GM19025 (cell line): ENCODE results near the gene CHRD.

Experiments
- ATAC-seq: cut with Tn5 transposase; IDR thresholded peaks from one replicate; pipeline ENCODE4 v1.9.1; 2021; ENCODE audit warnings: mild to moderate bottlenecking, low read depth, moderate library complexity; ENCODE audit not compliant: unreplicated experiment

CHRD gene

DNA sequence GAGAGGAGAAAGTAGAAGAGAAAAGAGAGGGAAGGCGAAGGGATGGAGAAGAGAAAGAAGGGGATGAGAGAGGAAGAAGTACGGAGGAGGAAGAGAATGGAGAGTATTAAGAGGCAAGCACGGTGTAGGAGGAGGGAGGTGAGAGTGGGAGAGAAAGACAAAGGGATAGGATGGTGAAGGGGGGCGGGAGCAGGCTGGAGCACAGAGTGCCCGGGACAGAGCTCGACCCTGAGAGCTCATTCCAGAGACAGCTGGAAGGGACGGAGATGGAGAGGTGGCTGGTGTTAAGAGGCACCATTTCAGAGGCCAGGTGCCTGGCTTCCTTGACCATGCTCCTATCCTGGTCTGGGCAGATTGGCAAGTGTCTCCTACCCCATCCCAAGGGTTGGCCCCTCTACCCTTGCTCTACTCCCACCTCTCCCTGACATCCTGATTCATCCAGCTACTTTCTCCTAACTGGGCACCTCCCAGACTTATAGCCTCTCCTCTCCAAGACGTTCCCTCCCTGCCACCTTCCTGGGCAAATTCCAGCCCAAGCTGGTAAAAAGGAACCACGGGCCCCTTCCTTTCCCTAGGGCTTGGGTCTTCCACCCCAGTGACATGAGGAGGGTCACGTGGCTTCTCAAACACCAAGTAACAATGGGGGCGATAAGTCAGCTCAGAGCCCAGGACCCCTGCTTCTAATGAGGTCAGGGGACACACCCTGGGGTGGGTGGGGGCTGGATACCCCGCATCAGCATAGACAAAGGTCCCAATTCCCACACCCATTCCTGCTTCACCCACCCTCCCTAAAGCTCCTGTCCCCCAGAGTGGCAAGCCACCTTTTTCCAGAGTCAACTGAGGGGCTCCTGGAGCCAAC lies 19.6 kb upstream of the CHRD start:
- ATAC-seq: no peak

DNA sequence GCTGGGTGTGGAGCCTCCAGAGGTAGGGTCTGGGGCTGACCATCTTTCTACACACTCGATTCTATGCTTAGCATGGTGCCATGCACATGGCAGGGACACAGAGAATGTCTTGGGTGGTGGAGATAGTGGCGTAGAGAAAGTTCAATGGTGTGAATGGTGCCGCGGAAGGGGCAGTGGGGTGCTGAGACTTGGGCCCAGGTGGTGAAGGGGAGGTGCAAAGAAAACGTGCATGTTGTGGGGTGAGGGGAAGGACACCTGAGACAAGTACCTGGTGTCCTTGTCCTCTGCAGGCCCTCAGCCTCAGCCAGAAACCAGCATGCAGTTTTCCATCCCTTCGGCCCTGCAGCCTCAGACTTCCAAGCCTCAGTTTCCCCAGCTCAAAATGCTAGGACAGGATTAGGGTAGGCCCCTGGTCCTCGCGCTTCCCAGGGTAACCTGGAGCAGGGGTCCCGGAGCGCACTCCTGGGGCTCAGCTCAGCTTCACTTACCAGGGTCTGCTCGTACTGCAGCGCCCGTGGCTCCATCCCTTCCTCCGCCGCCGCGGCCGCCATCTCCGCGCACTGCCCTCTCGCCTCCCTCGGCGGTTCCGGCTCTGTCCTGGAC lies 18.8 kb upstream of the CHRD start:
- ATAC-seq: peak; percentile 9

DNA sequence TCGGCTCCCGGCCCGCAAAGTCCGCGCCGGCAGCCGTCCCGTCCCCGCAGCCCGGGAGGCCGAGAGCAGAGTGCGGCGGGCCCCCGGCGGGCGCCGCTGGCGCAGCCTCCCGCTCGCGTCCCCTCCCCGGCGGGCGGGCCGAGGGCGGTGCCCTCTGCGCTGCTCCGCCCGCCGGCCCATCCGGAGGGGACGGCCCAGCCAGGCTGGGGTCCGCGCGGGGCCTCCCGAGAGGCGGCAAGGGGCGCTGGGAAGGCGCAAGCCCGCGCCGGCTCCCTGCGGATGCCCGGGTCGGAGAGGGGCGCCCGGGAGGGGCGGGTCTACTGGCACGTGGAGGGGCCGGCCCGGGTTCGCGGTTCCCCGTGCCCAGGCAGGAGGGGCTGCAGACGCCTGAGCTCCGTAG lies 18.3 kb upstream of the CHRD start, which contains the start of the genes CLCN2 and POLR2H:
Gene CLCN2 (minus strand): TSS at position 74 of the 400 bp plus-strand sequence. CDS start 126 bp downstream, outside the sequence.
Gene POLR2H (plus strand): TSS at position 179 of the 400 bp plus-strand sequence. CDS start 1,783 bp downstream, outside the sequence.
- ATAC-seq: peak; percentile 47

DNA sequence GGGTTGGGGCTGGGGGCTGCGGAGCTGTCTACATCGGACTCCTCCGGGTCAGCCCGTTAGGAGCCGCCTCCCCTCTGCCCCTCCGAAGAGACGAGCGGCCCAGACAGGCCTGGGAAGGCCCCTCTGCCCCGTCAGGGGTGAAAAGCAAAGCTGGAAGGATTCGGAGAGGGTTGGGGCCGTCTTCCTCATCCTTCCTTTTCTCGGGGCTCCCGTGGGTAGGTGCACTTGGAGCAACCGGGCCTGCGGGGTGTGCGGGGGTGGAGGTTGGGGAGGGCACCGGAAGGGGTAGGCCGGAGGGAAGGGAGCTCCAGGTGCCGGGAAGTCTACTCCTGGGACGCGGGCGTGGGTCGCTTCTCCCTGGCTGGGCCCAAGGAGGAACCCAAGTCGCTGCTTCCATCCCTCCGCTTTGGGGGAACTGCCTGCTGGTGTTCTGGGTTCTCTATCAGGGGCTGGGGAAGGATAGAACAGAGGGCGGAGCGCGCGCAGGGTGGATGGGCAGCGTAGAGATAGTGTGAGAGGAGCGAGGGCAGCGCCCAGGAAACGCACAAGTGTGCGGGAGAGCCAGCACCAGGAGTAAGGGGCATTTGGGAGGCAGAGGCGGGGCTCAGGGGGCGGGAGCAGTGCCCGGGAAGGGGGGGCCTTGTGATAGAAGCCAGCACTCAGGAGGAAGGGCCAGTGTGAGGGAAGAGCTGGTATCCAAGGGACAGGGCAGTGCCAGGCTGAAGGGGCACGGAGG lies 17.8 kb upstream of the CHRD start:
- peak; percentile 4 for ATAC-seq

DNA sequence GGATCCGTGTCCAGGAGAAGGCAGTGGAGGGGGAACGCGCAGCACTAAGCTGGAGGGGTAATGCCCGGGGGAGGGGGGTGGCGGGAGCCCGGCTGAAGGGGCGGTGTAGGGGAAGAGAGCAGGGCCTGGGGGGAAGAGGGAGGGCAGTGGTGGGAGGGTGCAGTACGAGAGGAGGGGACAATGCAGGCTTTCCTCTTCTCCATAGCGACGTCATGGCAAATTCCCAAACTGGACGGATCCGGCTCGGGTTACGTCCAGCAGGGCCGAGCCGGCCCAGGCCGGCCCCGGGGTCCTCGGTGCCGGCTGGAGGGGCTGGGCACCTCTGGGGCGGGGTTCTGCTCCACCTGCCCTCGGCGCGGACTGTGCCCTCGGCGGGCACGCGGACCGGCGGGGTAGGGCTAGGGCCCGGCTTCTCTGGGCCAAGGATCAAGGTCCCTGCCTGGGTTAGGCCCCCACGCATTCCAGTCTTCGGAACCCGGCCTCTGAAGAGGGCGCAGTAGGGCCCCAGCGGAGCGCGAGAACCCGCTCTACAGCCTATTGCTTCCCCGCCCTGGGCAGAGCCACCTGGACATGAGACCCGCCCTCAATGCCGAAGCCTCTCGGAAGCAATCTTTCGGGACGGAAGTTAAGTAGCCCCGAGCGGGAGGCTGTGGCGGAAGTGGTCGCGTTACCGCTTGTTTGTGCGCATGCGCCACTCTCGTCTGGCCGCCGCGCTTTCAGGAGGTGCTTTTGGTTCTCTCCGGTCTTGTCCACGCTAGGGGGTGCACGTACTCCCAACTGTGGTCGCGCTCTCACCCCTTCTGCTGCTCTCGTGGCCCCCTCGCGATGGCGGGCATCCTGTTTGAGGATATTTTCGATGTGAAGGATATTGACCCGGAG lies 16.9 kb upstream of the CHRD start:
- ATAC-seq: peak; percentile 73

DNA sequence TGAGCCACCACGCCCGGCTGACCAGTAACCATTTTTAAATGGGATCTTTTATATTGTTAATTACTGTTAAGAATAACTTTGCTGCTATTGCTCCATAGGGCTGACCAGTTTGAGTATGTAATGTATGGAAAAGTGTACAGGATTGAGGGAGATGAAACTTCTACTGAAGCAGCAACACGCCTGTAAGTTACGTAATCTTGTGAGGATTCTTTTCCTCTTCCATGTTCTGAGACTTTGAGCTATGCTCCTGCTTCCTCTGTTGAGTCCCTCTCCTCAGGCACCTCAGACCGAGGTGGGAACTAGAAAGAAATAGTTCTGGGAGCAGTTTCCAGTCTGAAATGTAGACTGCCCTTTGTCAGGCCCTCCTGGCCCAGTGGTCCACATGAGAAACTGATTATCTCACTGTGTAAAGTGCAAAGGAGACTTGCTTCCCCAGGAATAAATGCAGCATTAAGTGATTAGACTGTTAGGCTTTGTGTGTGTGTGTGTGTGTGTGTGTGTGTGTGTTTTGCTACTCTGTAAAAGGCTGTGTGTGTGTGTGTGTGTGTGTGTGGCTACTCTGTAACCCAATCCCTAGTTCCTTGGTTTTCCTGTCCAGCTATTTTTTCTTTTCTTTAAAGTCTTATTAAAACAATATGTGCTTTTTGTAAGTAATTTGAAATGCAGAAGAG lies 13.1 kb upstream of the CHRD start:
- no peak for ATAC-seq

DNA sequence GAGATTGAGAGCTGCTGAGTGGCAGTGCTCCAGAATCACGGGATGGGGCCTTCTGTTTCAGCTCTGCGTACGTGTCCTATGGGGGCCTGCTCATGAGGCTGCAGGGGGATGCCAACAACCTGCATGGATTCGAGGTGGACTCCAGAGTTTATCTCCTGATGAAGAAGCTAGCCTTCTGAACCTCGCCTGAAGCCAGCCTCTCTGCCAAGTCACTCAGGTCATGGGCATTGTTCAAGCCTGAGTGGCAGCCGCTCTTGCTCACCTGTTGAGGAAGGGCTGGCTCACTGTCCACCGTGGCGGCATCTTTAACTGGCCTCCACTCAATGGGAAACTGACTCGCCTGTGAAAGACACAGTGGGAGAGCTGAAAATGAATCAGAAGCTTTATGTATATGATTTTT lies 11.7 kb upstream of the CHRD start:
- ATAC-seq: no peak

- ATAC-seq: no peak
Observed at GRCh38 chr3:184368586-184369183, 11.2 kb upstream of the CHRD start.

DNA sequence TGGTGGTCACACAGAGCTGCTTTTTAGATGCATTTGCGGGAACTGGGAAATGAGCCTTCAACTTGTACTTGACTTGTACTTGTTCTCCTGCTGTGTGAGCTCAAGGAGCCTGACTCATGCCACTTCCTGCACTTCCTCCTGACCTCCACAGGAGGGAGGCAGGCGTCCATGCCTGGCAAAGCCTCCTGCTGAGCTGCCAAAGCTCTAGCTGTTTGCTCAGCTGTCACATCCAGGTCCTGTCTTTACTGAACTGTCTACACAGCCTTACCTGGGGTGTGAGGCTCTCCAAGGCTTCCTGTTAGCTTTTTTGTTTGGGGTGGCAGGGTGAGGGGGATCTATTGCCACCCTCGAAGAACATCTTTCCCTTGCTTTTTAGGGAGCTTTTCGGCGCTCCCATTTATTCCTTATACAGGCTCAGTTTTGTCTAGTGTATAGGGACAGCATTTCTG lies 8.3 kb upstream of the CHRD start:
- ATAC-seq: no peak

GRCh38 chr3:184372296-184372821 lies 7.5 kb upstream of the CHRD start:
- ATAC-seq: no peak

GRCh38 chr3:184372911-184373310 lies 6.9 kb upstream of the CHRD start:
- no peak for ATAC-seq

- no peak for ATAC-seq
Observed at GRCh38 chr3:184373422-184373821, 6.4 kb upstream of the CHRD start.

GRCh38 chr3:184375747-184376461 lies 4.0 kb upstream of the CHRD start:
- ATAC-seq: no peak

GRCh38 chr3:184377374-184377773 lies 2.5 kb upstream of the CHRD start:
- ATAC-seq: no peak

DNA sequence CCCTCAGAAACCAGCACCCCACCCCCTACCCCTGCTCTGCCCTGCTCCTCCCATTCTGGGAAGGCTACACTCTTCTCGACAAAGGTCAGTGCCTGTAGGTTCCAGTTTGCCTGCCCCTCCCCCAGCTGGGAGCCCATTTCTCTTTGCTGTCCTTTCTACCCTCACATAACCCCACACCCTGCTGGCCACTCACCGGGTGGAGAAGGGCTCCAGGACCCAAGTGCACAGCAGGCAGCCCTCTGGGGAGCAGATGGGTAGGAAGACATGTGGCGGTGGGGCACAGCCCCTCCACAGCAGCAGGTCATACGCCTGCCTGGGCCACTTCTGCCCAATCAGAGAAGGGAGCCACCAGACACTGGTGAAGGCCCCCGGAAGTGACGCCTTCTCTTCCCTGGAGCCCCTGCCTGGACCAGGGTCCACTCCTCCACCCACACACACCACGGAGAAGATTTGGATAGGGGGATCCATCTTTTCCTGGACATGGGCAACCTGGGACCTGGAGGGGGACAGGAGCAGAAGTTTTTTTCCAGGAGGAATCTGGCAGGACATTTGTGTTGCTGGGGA lies 1.9 kb upstream of the CHRD start, which contains the start of gene THPO:
Gene THPO (minus strand): TSS at position 326 of the 564 bp plus-strand sequence. CDS start 1,948 bp downstream, outside the sequence.
- no peak for ATAC-seq

DNA sequence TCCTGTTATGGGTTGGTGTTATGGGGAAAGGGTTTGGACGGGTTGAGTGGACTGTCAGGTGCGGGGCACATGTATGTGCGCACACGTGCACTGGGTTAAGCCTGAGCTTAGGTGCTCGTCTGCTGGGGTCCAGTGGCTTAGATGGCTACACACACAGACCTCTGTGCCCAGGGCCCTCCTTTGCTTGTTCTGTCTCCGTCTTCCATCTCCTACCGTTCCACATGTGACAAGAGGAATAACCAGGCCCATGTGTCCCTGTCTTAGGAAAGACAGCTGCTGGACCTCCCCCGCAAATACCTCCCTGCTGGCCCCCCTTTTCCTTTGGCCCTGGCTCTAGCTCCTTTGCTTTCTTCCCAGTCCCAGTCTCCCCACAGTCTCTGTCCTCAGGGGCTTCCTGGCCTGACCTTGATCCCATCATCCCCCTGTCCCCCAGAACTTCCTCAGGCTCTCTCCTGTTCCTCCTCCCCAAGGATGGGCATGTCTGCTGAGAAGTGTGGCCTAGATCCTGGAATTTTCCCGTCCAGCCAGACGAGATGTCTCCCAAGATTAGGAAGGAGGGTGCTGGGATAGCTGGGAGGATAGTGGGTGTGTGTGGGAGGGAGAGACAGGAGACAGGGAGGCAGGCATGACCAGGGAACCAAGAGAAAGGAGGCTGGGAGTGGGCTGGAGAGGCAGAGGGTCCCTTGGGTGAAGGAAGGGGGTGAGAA lies 1.1 kb upstream of the CHRD start:
- ATAC-seq: no peak

DNA sequence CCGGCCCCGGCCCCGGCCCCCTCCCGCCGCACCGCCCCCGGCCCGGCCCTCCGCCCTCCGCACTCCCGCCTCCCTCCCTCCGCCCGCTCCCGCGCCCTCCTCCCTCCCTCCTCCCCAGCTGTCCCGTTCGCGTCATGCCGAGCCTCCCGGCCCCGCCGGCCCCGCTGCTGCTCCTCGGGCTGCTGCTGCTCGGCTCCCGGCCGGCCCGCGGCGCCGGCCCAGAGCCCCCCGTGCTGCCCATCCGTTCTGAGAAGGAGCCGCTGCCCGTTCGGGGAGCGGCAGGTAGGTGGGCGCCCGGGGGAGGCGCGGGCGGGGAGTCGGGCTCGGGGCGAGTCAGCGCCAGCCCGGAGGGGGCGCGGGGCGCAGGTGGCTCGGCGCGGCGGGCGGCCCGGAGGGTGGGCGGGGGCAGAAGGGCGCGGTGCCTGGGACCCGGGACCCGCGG lies 352 bp downstream of the CHRD start:
- no peak for ATAC-seq
